ENCODE results near the gene ADD1. TPM values are rescaled to one million over a fixed set of nuclear protein-coding genes. Genes with fewer than 3 reads are reported as not detected.
A peak's percentile ranks its signal among the peaks of the same experiment; 100 is the strongest.
"Not testable (repeated sequence)": the region's sequence is repeated elsewhere in the genome, so short reads cannot be mapped to it uniquely, and the experiment has no call there.

Gene ADD1
- total RNA-seq, 1 experiment from 2014 or later, result 163 TPM

DNA sequence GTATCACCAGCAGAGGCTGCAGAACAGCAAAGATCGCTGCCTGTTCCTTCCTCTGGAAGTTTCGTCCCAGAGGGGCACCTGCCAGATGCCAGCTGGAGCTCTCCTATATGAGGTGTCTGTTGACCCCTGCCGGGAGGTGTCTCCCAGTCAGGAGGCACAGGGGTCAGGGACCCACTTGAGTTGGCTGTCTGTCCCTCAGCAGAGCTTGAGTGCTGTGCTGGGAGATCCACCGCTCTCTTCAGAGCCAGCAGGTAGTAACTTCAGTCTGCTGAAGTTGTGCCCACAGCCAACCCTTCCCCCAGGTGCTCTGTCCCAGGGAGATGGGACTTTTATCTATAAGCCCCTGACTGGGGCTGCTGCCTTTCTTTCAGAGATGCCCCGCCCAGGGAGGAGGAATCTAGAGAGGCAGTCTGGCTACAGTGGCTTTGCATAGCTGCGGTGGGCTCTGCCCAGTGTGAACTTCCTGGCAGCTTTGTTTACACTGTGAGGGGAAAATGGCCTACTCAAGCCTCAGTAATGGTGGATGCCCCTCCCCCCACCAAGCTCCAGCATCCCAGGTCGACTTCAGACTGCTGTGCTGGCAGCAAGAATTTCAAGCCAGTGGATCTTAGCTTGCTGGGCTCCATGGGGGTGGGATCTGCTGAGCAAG lies 78.9 kb downstream of the ADD1 start:
- not testable (repeated sequence) for H2AFZ ChIP-seq (ENCODE audit: low read length); H2BK20ac ChIP-seq (ENCODE audit: low read depth, low read length, poor library complexity, severe bottlenecking); H3K56ac ChIP-seq (ENCODE audit: insufficient read length, low read depth, low read length); H2BK5ac ChIP-seq (ENCODE audit: insufficient read length, low read length); H3K4me2 ChIP-seq (ENCODE audit: insufficient read depth, insufficient read length, low read length); H2BK120ac ChIP-seq (ENCODE audit: low read depth, low read length, poor library complexity, severe bottlenecking); H4K20me1 ChIP-seq (ENCODE audit: control insufficient read depth, insufficient read depth, insufficient read length); H3K4me1 ChIP-seq (ENCODE audit: insufficient read depth, low read length); H3K9ac ChIP-seq (ENCODE audit: extremely low read depth, insufficient read length, low read length); H4K91ac ChIP-seq (ENCODE audit: insufficient read length, low read depth, low read length); H4K5ac ChIP-seq (ENCODE audit: insufficient read length, low read depth, low read length); H3K14ac ChIP-seq (ENCODE audit: insufficient read depth, low read length); H3K27ac ChIP-seq (ENCODE audit: insufficient read length, low read depth, low read length); H3K79me1 ChIP-seq (ENCODE audit: insufficient read depth, low read depth, low read length, poor library complexity, severe bottlenecking); H3K23ac ChIP-seq (ENCODE audit: insufficient read length, low read depth, low read length); H3K79me2 ChIP-seq (ENCODE audit: insufficient read depth, low read length); H3K18ac ChIP-seq (ENCODE audit: insufficient read length, low read depth, low read length); H3K4ac ChIP-seq (ENCODE audit: low read depth, low read length); H3T11ph ChIP-seq (ENCODE audit: low read length); H2BK15ac ChIP-seq (ENCODE audit: low read depth, low read length); H4K8ac ChIP-seq (replicated peaks; ENCODE audit: insufficient read length, low read depth, low read length); H3K23me2 ChIP-seq (ENCODE audit: insufficient read length, low read depth, low read length, poor library complexity, severe bottlenecking); H2BK12ac ChIP-seq (ENCODE audit: insufficient read length, low read depth, low read length); H3K27me3 Mint-ChIP-seq (ENCODE audit: low read depth); H3K9me3 ChIP-seq (ENCODE audit: control insufficient read depth, low read depth, low read length); H2AK5ac ChIP-seq (ENCODE audit: insufficient read length, low read length); H3K27me3 ChIP-seq (ENCODE audit: insufficient read depth, low read length)
- H3K9me3 Mint-ChIP-seq, result peaks cover 31 to 44% of the 10 kb centered on the region in 2 experiments
- peak overlapping the region; percentile 51 to 96 (median 94) for H3K27ac Mint-ChIP-seq
- WGBS (ENCODE audit: extremely low coverage, insufficient read length, low lambda C conversion rate), result no CpG with 5 or more reads among the region's 7 CpGs
- H3K36me3 Mint-ChIP-seq (ENCODE audit: insufficient read depth in 1 of 3, low read depth in 3 of 3), result peaks cover 74 to 86% (median 83%) of the 10 kb centered on the region in 3 experiments
- DNase-seq, result peak; percentile 94
- peaks cover 32 to 33% of the 10 kb centered on the region in 2 experiments for H3K4me1 Mint-ChIP-seq
- H3K4me3 Mint-ChIP-seq, result peak overlapping the region; percentile 14 to 43; a peak in 3 of 5 replicates
